GM18867 (cell line): ENCODE measurements around the gene ZNFX1.
"Not testable (repeated sequence)": the region's sequence is repeated elsewhere in the genome, so short reads cannot be mapped to it uniquely, and the experiment has no call there.

Experiments used
- ATAC-seq: cut with Tn5 transposase; IDR thresholded peaks from one replicate; pipeline ENCODE4 v1.9.1; 2021; ENCODE audit warnings: mild to moderate bottlenecking, moderate library complexity; ENCODE audit not compliant: unreplicated experiment

Gene ZNFX1

GRCh38 chr20:49216991-49217578 is 60.8 kb downstream of the ZNFX1 start:
- no peak for ATAC-seq

GRCh38 chr20:49215232-49215631 is 62.6 kb downstream of the ZNFX1 start:
- ATAC-seq: no peak

- ATAC-seq: no peak
Observed at GRCh38 chr20:49214571-49214970, 63.3 kb downstream of the ZNFX1 start.

- no peak for ATAC-seq
Observed at GRCh38 chr20:49210757-49211110, 67.1 kb downstream of the ZNFX1 start.

- no peak for ATAC-seq
Observed at GRCh38 chr20:49210101-49210756, 67.6 kb downstream of the ZNFX1 start.

GRCh38 chr20:49207076-49207475 is 70.8 kb downstream of the ZNFX1 start:
- ATAC-seq: no peak

- ATAC-seq: no peak
Observed at GRCh38 chr20:49203746-49204145, 74.1 kb downstream of the ZNFX1 start.

- no peak for ATAC-seq
Observed at GRCh38 chr20:49203011-49203410, 74.8 kb downstream of the ZNFX1 start.

GRCh38 chr20:49199729-49200293 is 78.0 kb downstream of the ZNFX1 start:
- no peak for ATAC-seq

GRCh38 chr20:49192944-49193518 is 84.8 kb downstream of the ZNFX1 start:
- ATAC-seq: not testable (repeated sequence)
